ENCODE data around the gene SLAMF7.

GRCh38 chr1:160708801-160709200 is 30.2 kb upstream of the SLAMF7 start:
- no peak for TF ChIP-seq POLR2A (IDR thresholded peaks at IDR 0.05; ENCODE audit: low read length)
- no peak for TF ChIP-seq GATA1 (IDR thresholded peaks at IDR 0.05; ENCODE audit: low read depth, low read length)

Measured in erythroblast (primary cell).